SJSA1 (cell line): Measurements from ENCODE around the gene CD74. TPM values are rescaled to one million over a fixed set of nuclear protein-coding genes. Genes with fewer than 3 reads are reported as not detected.

Experiments used
- DNase-seq, 2 experiments: peaks; one replicate each; pipeline ENCODE4 v3.0.0-alpha.2; 2015 to 2020; ENCODE audit warnings: low spot score in 2 of 2, low read depth in 1 of 2
- H3K27ac ChIP-seq: fragments of 250-450 bp; sonication (Bioruptor Pico); 2 replicates; pipeline ENCODE4 v1.5.1; 2020; ENCODE audit warnings: mild to moderate bottlenecking, moderate library complexity
- H3K27me3 ChIP-seq: fragments of 250-450 bp; sonication (Bioruptor Pico); replicated peaks from 2 replicates; pipeline ENCODE4 v1.5.1; 2020; ENCODE audit warnings: mild to moderate bottlenecking, moderate library complexity
- H3K36me3 ChIP-seq: fragments of 250-450 bp; sonication (Bioruptor Pico); 2 replicates; pipeline ENCODE4 v1.5.1; 2020; ENCODE audit warnings: mild to moderate bottlenecking
- H3K4me1 ChIP-seq: fragments of 250-450 bp; sonication (Bioruptor Pico); replicated peaks from 2 replicates; pipeline ENCODE4 v1.6.1; 2021; ENCODE audit warnings: mild to moderate bottlenecking
- H3K4me3 ChIP-seq: fragments of 250-450 bp; sonication (Bioruptor Pico); 2 replicates; pipeline ENCODE4 v1.5.1; 2020; ENCODE audit warnings: mild to moderate bottlenecking
- H3K9me3 ChIP-seq: fragments of 250-450 bp; sonication (Bioruptor Pico); replicated peaks from 2 replicates; pipeline ENCODE4 v1.5.1; 2020; ENCODE audit warnings: mild to moderate bottlenecking
- total RNA-seq: library from RNA; depleted of rRNA; stranded (reverse); fragments of >200 nt; shearing (Covaris generic); gene quantifications from 2 replicates; pipeline ENCODE4 v1.2.3, GENCODE V29; 2014; rRNA removed

Gene CD74
- total RNA-seq, 1 experiment from 2014 or later, result not detected

- Histone ChIP-seq H3K27me3 (no peaks in the 10 kb centered on the region), H3K4me1 (peaks cover 11% of the 10 kb centered on the region), H3K27ac (peak overlapping the region; percentile 43), H3K36me3 (peaks cover 56% of the 10 kb centered on the region), H3K4me3 (peak overlapping the region; percentile 85), H3K9me3 (no peaks in the 10 kb centered on the region)
- no peak for DNase-seq
Observed at GRCh38 chr5:150358261-150359095, 54.2 kb downstream of the CD74 start.

DNA sequence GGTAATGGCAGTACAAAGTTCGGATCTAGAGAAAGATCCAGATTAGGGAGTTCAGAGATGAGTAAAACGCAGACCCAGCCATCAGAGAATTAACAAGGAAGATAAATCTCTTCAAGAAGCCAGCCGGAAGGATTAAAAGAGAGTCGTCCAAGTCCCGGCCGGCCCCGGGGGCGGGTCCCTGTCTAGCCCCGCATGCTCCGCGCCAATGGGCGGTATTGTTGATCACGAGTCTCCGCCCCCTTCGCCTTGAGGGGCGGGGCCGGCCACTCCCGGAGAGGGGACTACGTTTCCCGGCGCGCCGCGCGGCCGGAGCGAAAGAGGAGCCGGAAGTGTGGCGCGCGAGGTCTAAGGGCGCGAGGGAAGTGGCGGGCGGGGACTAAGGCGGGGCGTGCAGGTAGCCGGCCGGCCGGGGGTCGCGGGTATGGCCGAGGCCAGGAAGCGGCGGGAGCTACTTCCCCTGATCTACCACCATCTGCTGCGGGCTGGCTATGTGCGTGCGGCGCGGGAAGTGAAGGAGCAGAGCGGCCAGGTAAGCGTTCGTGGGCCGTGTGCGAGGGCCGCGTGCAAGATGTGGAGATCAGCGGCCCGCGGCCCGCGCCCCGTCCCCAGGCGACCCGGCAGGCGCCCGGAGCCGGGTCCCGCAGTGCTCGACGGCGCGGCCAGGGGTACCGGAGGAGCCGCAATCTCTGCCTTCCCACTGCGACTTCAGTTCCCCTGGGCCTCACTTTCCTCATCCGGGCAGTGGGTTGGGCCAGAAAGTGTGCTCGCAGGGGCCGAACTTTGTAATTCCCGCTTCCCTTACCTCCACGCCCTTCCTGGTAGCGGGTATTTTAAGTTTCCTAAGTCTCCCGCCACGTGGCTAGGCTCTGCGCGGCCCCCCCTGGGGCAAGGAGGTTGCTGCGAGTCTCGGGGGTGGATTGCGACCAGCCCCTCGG is 55.1 kb downstream of the CD74 start, which contains the start of gene TCOF1:
TCOF1 (plus strand) TSS at position 372 of the 935 bp plus-strand sequence; CDS start at position 422, 50 bp downstream.
- Histone ChIP-seq H3K36me3 (peaks cover 47% of the 10 kb centered on the region), H3K4me3 (peak within 1 kb of the TSS; percentile 85), H3K4me1 (peaks cover 11% of the 10 kb centered on the region), H3K27me3 (no peaks in the 10 kb centered on the region), H3K9me3 (no peaks in the 10 kb centered on the region), H3K27ac (peak within 1 kb of the TSS; percentile 43)
- DNase-seq, result peak; percentile 98 to 99

- Histone ChIP-seq H3K36me3 (peaks cover 39% of the 10 kb centered on the region), H3K4me1 (peaks cover 11% of the 10 kb centered on the region), H3K27me3 (no peaks in the 10 kb centered on the region), H3K27ac (no peak overlapping the region), H3K9me3 (no peaks in the 10 kb centered on the region), H3K4me3 (peak overlapping the region; percentile 85)
- DNase-seq, result no peak
Observed at GRCh38 chr5:150356575-150357294, 56.0 kb downstream of the CD74 start.

DNA sequence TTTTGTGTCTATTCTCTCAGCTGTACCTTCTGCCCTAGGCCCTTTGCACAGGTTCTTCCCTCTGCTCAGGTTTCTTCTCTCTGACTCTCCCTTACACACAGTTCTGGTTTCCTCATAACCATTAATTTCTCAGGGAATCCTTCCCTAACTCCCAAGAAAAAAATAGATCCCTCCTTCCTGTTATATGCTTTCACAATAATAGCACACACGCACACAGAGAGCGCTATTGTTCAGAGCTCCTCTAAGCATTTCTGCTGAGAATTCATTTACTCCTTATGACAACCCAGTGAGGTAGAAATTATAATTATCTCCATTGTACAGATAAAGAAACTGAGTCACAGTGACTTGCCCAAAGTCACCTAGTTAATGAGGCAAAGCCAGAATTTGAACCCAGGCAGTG is 56.9 kb downstream of the CD74 start:
- no peaks in the 10 kb centered on the region for H3K27me3 ChIP-seq
- H3K4me3 ChIP-seq, result no peak overlapping the region
- no peaks in the 10 kb centered on the region for H3K9me3 ChIP-seq
- H3K27ac ChIP-seq, result no peak overlapping the region
- peaks cover 13% of the 10 kb centered on the region for H3K4me1 ChIP-seq
- DNase-seq, result no peak
- H3K36me3 ChIP-seq, result peaks cover 30% of the 10 kb centered on the region

- peaks cover 7% of the 10 kb centered on the region for H3K36me3 ChIP-seq
- no peak overlapping the region for H3K4me3 ChIP-seq
- no peaks in the 10 kb centered on the region for H3K9me3 ChIP-seq
- H3K27ac ChIP-seq, result no peak overlapping the region
- H3K27me3 ChIP-seq, result no peaks in the 10 kb centered on the region
- H3K4me1 ChIP-seq, result peaks cover 15% of the 10 kb centered on the region
- DNase-seq, result no peak
Observed at GRCh38 chr5:150353032-150353675, 59.6 kb downstream of the CD74 start.

DNA sequence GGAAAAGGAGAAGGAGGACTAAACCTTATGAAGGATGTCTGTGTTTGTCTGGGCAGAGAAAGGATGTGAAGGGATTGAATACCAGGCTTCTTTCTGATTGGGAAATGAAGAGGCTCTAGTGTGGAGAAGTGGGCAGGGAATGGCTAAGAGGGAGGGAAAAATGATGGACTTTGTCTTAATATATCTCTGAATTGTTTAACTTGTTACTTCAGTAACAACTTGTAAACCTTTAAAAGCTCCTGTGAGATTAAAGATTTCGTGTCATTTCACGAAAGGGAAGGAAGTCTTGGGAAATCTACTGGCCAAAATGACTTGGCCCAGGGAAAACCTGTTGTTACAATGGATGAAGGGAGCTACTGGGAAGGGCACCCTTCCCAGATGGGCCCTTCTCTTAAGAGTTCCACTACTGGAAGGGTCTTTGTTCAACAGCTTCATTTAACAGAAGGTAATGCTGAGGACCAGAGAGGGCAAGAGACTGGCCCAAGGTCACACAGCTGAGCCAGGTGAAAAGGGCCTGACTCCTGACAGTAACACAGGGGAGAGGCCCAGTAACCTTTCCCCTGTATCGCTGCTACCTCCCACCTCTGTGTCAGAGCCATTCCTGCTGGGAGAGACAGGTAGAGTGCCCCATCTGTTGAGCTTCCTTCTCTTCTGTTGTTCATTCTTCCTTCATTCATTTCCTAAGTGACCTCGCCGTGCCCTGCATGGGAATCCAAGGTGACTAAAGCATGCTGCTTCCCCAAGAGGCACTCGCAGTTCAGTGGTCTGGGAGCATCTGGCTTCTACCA is 60.3 kb downstream of the CD74 start:
- H3K27ac ChIP-seq, result no peak overlapping the region
- H3K27me3 ChIP-seq, result no peaks in the 10 kb centered on the region
- no peaks in the 10 kb centered on the region for H3K36me3 ChIP-seq
- H3K9me3 ChIP-seq, result no peaks in the 10 kb centered on the region
- DNase-seq, result no peak
- H3K4me1 ChIP-seq, result peaks cover 15% of the 10 kb centered on the region
- H3K4me3 ChIP-seq, result no peak overlapping the region

Other genes starting within 250 kb of the CD74 start
- gene CDX1, start 246.1 kb downstream of the CD74 start, total RNA-seq, result 0.19 and 1.8 TPM in 2 replicates
- gene SLC6A7, start 222.8 kb downstream of the CD74 start, total RNA-seq, result not detected in 2 replicates
- gene CAMK2A, start 123.1 kb downstream of the CD74 start, total RNA-seq, result not detected in 2 replicates
- gene ARSI, start 110.0 kb downstream of the CD74 start, total RNA-seq, result 0.21 TPM in 1 of 2 replicates, not detected in the other
- gene TCOF1, start 55.2 kb downstream of the CD74 start, total RNA-seq, result 58.8 and 67.2 TPM in 2 replicates
- gene RPS14, start 36.8 kb upstream of the CD74 start, total RNA-seq, result 2,445 and 3,427 TPM in 2 replicates
- gene NDST1, start 95.2 kb upstream of the CD74 start, total RNA-seq, result 65.0 and 87.8 TPM in 2 replicates
- 3.7 and 6.5 TPM in 2 replicates for gene SYNPO, start 227.8 kb upstream of the CD74 start, total RNA-seq
- 0.82 TPM in 1 of 2 replicates, not detected in the other for gene MYOZ3, start 248.3 kb upstream of the CD74 start, total RNA-seq